Fibroblast of gingiva (primary cell): ENCODE data around the gene BIN2.
"Not testable (repeated sequence)": the region's sequence is repeated elsewhere in the genome, so short reads cannot be mapped to it uniquely, and the experiment has no call there.

ENCODE experiments used
- DNase-seq: peaks from one replicate; pipeline ENCODE4 v3.0.0-alpha.2; 2011; ENCODE audit warnings: low read depth

The BIN2 gene

DNA sequence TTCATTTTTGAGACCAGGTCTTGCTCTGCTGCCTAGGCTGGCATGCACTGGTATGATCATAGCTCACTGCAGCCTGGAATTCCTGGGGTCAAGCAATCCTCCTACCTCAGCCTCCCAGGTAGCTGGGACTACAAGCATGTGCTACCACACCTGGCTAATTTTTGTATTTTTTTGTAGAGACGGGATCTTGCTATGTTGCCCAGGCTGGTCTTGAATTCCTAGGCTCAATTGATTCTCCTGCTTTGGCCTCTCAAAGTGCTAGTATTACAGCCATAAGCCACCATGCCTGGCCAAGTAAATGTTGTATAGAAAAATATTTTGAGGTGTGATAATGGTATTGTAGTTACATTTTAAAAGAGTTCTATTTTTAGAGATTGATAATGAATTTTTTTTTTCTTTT, 12.6 kb downstream of the BIN2 start:
- no peak for DNase-seq

GRCh38 chr12:51307655-51308593, 16.1 kb downstream of the BIN2 start:
- peak; percentile 69 for DNase-seq

DNA sequence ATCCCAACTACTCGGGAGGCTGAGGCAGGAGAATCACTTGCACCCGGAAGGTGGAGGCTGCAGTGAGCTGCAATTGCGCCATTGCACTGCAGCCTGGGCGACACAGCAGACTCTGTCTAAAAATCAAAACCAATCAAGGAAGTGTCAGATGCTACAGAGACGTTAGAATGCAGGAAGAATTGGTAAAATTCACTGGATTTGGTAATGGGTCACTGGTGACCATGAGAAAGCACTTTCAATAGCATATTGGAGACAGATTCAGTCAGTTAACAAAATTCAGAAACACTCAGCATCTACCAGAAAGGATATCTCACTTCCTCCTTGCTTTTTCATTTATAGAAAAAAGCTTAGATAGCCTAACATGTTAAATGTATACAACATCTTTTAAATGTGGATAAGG, 17.5 kb downstream of the BIN2 start:
- DNase-seq = no peak

GRCh38 chr12:51300768-51301167, 23.2 kb downstream of the BIN2 start:
- not testable (repeated sequence) for DNase-seq

- DNase-seq = no peak
Measured at GRCh38 chr12:51295651-51296050, 28.3 kb downstream of the BIN2 start.

- DNase-seq = not testable (repeated sequence)
Measured at GRCh38 chr12:51294097-51294496, 29.9 kb downstream of the BIN2 start.

DNA sequence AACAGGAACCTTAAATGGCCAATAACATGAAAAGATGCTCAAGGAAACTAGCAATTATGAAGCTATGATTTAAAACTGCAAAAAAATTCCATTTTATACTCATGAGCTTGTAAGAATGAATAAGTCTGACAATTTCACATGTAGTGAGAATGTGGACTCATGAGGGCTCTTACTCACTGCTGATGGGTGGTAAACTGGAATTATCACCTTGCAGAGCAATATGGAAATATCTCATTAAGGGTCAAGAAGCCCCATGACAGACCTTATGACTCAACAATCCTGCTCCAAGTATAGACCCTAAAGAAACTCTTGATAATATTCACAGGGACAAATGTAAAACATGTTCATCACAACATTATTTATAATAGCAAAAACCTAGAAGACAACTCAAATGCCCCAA, 30.3 kb downstream of the BIN2 start:
- DNase-seq = no peak

- DNase-seq = not testable (repeated sequence)
Measured at GRCh38 chr12:51291603-51292513, 32.1 kb downstream of the BIN2 start.

DNA sequence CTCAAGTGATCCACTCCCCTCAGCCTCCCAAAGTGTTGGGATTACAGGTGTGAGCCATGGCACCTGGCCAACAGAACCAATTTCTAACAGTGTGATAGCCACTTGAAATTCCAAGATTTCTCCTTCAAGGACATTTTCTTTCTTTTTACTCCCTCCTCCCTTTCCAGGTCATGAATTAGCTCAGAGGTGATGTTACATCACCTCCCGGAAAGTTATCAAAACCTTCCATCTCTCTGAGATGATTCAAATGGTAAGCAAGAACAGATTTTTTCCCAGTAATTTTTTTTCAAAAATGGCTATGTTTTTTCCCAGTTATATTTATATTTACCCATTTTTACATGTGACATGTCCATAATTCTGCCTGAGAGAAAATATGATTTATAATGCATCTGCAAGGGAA, 38.1 kb downstream of the BIN2 start:
- DNase-seq = no peak

- DNase-seq = peak; percentile 52
Measured at GRCh38 chr12:51281202-51281924, 42.6 kb downstream of the BIN2 start.

DNA sequence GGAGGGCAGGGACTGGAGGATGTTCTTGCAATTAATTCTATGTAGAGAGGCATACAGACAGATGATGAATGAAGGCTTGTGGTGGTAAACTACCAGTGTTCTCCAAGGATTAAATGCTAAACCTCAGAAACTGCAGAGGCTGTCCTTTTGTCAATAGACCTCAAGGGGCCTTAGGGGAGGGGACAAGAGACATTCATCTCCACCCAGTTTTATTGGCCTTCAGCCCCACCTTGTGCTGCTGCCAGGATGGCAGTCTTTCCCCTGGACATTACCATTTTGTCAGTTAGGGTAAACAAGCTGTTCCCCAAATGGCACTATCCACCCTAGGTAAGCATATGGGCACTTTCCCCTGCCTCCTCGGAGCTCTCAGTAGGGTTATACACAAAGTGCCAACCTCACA, 48.9 kb downstream of the BIN2 start:
- DNase-seq = no peak

DNA sequence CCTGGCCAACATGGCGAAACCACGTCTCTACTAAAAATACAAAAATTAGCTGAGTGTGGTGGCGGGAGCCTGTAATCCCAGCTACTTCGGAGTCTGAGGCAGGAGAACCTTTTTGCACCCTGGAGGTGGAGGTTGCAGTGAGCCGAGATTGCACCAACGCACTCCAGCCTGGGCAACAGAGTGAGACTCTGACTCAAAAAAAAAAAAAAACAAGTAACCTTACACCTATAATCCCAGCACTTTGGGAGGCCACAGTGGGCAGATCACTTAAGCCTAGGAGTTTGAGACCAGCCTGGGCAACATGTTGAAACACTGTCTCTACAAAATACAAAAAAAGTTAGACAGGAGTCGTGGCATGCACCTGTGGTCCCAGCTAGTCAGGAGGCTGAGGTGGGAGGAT, 51.2 kb downstream of the BIN2 start:
- not testable (repeated sequence) for DNase-seq

GRCh38 chr12:51270951-51271518, 52.9 kb downstream of the BIN2 start:
- peak; percentile 72 for DNase-seq

- DNase-seq = peak; percentile 35
Measured at GRCh38 chr12:51270067-51270950, 53.7 kb downstream of the BIN2 start, which contains the start of gene SMAGP. SMAGP (minus strand) TSS chr12:51270415; CDS start chr12:51269278, 1,137 bp downstream.

- DNase-seq = peak; percentile 11
Measured at GRCh38 chr12:51269174-51270066, 54.6 kb downstream of the BIN2 start.

- DNase-seq = no peak
Measured at GRCh38 chr12:51265024-51265423, 59.0 kb downstream of the BIN2 start.

- no peak for DNase-seq
Measured at GRCh38 chr12:51264297-51264696, 59.7 kb downstream of the BIN2 start.

DNA sequence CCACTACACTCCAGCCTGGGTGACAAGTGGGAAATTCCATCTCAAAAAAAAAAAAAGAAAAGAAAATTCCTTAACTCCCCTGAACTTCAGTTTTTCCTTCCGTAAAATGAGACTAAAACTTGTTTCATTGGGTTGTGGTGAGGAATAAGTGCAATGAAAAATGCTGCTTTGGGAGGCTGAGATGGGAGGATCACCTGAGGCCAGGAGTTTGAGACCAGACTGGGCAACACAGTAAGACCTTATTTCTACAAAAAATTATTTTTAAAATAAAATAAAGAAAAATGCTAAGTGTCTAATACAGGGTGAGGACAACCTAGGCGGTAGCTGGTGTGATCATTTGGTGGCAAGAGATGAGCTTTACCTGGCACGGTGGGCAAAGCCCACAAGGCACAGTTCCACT, 60.6 kb downstream of the BIN2 start:
- no peak for DNase-seq

DNA sequence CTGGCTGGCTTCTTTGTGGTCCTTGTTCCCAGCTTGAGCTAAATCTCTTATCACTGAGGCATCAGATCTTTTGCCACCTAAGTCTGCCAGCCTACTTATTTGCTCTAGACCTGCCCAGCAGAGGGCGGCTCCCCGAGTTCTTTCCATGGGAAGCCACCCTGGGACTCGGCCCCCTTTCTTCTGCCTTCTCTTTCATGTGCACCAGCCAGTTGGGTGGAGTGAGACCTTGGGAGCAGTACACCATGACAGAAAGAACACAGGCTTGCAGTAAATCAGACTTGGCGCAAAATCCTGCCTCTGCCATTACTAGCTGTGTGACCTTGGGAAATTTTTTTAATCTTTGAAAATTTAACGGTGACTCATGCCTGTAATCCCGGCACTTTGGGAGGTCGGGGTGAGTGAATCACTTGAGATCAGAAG, 61.2 kb downstream of the BIN2 start:
- DNase-seq = peak; percentile 20
